HG03457 (cell line): ENCODE data around the gene CANX.
"Not testable (repeated sequence)": the region's sequence is repeated elsewhere in the genome, so short reads cannot be mapped to it uniquely, and the experiment has no call there.

Experiments used
- ATAC-seq: cut with Tn5 transposase; IDR thresholded peaks from one replicate; pipeline ENCODE4 v1.9.1; 2021; ENCODE audit warnings: moderate number of reproducible peaks; ENCODE audit not compliant: unreplicated experiment

CANX gene

GRCh38 chr5:179697993-179698934 lies 503 bp upstream of the CANX start:
- peak; percentile 80 for ATAC-seq

DNA sequence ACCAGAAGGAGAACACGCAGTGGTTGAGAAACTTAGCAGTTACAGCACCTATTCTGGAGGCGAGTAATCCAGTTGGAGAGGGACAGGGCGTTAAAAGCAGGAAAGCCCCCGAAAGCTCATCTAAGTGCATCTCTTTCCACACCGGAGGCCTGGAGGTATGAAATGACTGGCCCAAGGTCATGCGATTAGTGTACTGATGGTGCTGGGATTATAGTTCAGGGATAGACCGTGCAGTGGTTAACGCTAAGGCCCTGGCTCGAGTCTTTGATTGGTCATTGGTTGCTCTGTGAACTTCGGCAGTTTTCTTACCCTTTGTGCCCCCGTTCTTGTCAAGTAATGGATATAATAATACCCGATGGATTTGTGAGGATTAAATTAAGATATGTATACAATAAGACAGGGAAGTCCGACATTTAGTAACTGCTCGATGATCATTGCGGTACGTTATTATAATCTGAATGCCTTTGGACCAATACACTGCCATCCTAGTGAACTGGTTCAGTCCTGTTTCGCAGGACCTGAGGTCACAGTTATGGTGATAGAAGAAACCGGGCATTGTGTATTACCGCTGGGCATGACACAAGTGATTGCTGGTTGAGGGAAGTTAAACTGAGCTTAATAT lies 960 bp downstream of the CANX start:
- no peak for ATAC-seq

- no peak for ATAC-seq
Measured at GRCh38 chr5:179700401-179700918, 1.7 kb downstream of the CANX start.

- ATAC-seq, result no peak
Measured at GRCh38 chr5:179716286-179716685, 17.5 kb downstream of the CANX start.

- ATAC-seq, result no peak
Measured at GRCh38 chr5:179720222-179720621, 21.5 kb downstream of the CANX start.

GRCh38 chr5:179724163-179724562 lies 25.4 kb downstream of the CANX start:
- no peak for ATAC-seq

DNA sequence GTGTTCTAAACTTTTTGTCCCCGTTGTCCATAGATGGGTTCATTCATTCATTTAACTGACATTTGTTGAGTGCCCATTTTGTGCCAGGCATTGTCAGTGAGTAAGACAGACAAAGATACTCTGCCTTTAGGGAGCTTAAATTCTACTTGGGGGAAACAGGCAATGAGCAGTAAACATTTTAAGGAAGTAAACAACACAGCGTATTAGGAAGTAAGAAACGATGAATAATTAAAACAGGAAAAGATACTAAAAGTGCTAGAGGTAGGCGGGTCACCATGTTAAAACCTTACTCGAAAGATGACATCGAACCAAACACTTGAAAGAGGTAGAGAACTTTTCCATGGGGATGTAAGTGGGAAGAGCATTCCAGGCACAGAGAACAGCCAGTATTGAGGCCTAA lies 28.3 kb downstream of the CANX start:
- ATAC-seq, result no peak

DNA sequence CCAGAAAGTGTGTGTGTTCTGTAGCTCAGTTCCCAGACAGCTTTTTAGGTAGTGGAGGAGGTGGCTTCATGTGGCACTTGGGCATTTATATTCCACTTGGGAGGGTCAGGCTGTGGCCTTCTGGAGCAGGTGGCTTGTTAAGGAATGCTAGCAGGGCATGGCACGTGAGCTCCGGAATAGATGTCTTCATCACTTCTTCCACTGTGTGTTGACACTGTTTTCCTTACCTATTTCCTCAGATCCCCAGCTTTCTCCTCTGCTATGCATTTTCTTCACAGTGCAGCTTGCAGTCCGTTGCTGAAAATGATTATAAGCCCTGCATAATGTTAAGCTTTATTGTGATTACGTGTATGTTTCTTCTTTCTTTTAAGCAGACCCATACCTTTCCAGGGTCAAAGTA lies 30.5 kb downstream of the CANX start:
- ATAC-seq, result no peak

GRCh38 chr5:179729727-179730126 lies 31.0 kb downstream of the CANX start:
- no peak for ATAC-seq

- no peak for ATAC-seq
Measured at GRCh38 chr5:179730356-179730755, 31.6 kb downstream of the CANX start.

GRCh38 chr5:179730852-179731251 lies 32.1 kb downstream of the CANX start:
- no peak for ATAC-seq

GRCh38 chr5:179731791-179732411 lies 33.1 kb downstream of the CANX start:
- peak; percentile 21 for ATAC-seq

DNA sequence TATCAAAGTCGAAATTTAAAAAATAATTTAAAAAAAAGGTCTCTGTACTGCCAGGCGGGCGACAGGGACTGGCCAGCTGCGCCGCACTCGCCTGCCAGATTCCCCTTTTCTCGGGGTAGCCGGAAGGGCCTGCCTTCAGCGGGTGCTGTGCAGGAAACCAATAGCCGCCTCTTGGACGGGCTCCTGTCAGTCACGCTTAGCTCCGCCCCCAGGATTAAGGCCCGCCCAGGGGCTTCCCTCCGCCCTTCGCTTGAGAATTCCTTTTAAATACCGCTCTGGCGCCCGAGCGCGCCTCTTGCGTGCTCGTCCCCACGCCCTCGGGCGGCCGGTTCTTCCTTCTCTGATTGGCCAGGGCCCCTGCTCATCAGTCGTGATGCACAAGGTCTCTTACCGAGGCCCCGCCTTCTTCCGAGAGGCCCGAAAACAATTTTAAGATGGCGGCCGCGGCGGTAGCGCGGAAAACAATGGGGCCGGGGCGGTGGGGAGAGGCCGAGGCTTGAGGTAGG lies 33.7 kb downstream of the CANX start, which contains the start of gene MAML1:
TSS of gene MAML1 (plus strand) at position 411 of the 506 bp plus-strand sequence. CDS start 291 bp downstream, outside the sequence.
- ATAC-seq, result peak; percentile 93

- ATAC-seq, result peak; percentile 16
Measured at GRCh38 chr5:179732918-179733771, 34.4 kb downstream of the CANX start.

GRCh38 chr5:179733772-179734126 lies 35.0 kb downstream of the CANX start:
- ATAC-seq, result no peak

- ATAC-seq, result no peak
Measured at GRCh38 chr5:179734536-179735164, 35.9 kb downstream of the CANX start.

DNA sequence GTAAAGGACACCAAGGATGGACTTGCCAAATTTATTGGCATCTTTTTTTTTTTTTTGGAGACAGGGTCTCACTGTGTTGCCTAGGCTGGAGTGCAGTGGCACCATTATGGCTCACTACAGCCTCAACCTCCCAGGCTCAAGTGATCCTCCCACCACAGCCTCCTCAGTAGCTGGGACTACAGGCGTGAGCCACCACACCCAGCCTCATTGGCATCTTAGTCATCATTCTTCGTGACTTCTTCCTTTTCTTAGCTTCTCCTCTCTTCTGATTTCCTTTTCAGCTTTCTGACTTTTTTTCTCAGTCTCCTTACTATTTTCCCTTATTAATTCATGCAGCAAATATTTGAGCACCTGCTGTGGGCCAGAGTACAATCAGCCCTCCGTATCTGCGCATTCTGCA lies 40.0 kb downstream of the CANX start:
- no peak for ATAC-seq

DNA sequence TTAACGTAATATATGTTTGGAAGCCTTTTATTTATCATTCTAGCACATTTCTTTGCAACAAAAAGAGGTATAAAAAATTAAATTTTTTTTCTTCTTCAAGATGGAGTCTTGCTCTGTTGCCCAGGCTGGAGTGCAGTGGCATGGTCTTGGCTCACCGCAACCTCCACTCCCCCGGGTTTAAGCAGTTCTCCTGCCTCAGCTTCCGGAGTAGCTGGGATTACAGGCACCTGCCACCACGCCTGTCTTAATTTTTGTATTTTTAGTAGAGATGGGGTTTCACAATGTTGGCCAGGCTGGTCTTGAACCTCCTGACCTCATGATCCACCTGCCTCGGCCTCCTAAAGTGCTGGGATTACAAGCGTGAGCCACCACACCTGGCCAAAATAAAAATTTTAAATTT lies 45.3 kb downstream of the CANX start:
- ATAC-seq, result not testable (repeated sequence)

GRCh38 chr5:179746872-179747271 lies 48.1 kb downstream of the CANX start:
- ATAC-seq, result no peak

DNA sequence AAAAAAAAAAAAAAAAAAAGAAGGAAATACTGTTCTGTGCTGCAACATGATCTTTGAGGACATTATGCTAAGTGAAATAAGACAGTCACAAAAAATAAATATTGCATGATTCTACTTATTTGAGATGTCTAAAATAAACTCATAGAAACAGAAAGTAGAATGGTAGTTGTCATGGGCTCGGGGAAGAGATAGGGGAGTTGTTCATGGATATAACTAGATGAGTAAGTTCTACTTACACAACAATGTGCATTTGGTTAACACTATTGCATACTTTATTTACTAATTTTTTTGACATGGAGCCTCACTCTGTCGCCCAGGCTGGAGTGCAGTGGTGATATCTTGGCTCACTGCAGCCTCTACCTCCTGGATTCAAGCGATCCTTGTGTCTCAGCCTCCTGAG lies 49.0 kb downstream of the CANX start:
- no peak for ATAC-seq
